HG03521 (cell line): ENCODE results near the gene LARP1.
"Not testable (repeated sequence)": the region's sequence is repeated elsewhere in the genome, so short reads cannot be mapped to it uniquely, and the experiment has no call there.

Experiments
- ATAC-seq: cut with Tn5 transposase; IDR thresholded peaks from one replicate; pipeline ENCODE4 v1.9.1; 2021; ENCODE audit warnings: mild to moderate bottlenecking, moderate library complexity; ENCODE audit not compliant: unreplicated experiment

The LARP1 gene

GRCh38 chr5:154734370-154735248 is 20.6 kb upstream of the LARP1 start:
- ATAC-seq = no peak

- not testable (repeated sequence) for ATAC-seq
These were observed 19.8 kb upstream of the LARP1 start for GRCh38 chr5:154735362-154735761.

- not testable (repeated sequence) for ATAC-seq
These were observed 18.8 kb upstream of the LARP1 start for GRCh38 chr5:154736372-154736771.

- ATAC-seq = no peak
These were observed 17.4 kb upstream of the LARP1 start for GRCh38 chr5:154737667-154738320.

- no peak for ATAC-seq
These were observed 14.7 kb upstream of the LARP1 start for GRCh38 chr5:154740483-154740882.

GRCh38 chr5:154740957-154741356 is 14.2 kb upstream of the LARP1 start:
- no peak for ATAC-seq

GRCh38 chr5:154741415-154741814 is 13.8 kb upstream of the LARP1 start:
- ATAC-seq = no peak

GRCh38 chr5:154743812-154744211 is 11.4 kb upstream of the LARP1 start:
- ATAC-seq = no peak

GRCh38 chr5:154745349-154745748 is 9.8 kb upstream of the LARP1 start:
- no peak for ATAC-seq

- ATAC-seq = no peak
These were observed 5.7 kb upstream of the LARP1 start for GRCh38 chr5:154749491-154749890.

- not testable (repeated sequence) for ATAC-seq
These were observed 4.5 kb upstream of the LARP1 start for GRCh38 chr5:154750641-154751040.

- ATAC-seq = no peak
These were observed 3.3 kb upstream of the LARP1 start for GRCh38 chr5:154751854-154752253.

GRCh38 chr5:154753792-154754191 is 1.4 kb upstream of the LARP1 start:
- no peak for ATAC-seq

- peak; percentile 91 for ATAC-seq
These were observed 467 bp upstream of the LARP1 start for GRCh38 chr5:154754460-154755360.

GRCh38 chr5:154756009-154756867 is 1.1 kb downstream of the LARP1 start:
- ATAC-seq = no peak

- ATAC-seq = no peak
These were observed 2.0 kb downstream of the LARP1 start for GRCh38 chr5:154756868-154757813.

GRCh38 chr5:154757814-154758406 is 2.7 kb downstream of the LARP1 start:
- ATAC-seq = no peak

GRCh38 chr5:154758493-154758892 is 3.3 kb downstream of the LARP1 start:
- ATAC-seq = no peak

- no peak for ATAC-seq
These were observed 3.8 kb downstream of the LARP1 start for GRCh38 chr5:154758977-154759376.
